Astrocyte (in vitro differentiated cells and primary cell): ENCODE measurements around the gene NR4A3.

ENCODE experiments used
- EZH2 ChIP-seq: IDR thresholded peaks from 2 replicates; pipeline ENCODE4 v1.6.1; 2012; ENCODE audit warnings: mild to moderate bottlenecking, low read length, inconsistent platforms; ENCODE audit not compliant: insufficient read depth
- TF ChIP-seq, protein P1 (sequence below): IDR thresholded peaks from 2 replicates; pipeline ENCODE4 v1.5.1; 2011; ENCODE audit warnings: low read depth, mild to moderate bottlenecking, inconsistent platforms, low read length, moderate library complexity; ENCODE audit not compliant: insufficient read depth

DNA sequence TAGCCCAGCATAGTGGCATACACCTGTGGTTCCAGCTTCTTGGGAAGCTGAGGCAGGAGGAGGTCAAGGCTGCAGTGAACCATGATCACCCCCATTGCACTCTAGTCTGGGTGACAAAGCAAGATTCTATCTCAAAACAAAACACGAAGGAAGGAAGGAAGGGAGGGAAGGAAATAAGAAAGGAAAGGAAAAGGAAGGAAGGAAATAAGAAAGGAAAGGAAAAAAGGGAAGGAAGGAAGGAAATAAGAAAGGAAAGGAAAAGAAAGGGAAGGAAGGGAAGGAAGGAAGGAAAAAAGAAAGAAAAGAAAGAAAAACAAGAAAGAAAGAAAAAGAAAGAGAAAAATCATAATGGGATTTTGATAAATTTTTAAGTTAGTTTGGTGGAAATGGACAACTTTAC lies 81.7 kb downstream of the NR4A3 start:
- TF ChIP-seq, protein P1, sequence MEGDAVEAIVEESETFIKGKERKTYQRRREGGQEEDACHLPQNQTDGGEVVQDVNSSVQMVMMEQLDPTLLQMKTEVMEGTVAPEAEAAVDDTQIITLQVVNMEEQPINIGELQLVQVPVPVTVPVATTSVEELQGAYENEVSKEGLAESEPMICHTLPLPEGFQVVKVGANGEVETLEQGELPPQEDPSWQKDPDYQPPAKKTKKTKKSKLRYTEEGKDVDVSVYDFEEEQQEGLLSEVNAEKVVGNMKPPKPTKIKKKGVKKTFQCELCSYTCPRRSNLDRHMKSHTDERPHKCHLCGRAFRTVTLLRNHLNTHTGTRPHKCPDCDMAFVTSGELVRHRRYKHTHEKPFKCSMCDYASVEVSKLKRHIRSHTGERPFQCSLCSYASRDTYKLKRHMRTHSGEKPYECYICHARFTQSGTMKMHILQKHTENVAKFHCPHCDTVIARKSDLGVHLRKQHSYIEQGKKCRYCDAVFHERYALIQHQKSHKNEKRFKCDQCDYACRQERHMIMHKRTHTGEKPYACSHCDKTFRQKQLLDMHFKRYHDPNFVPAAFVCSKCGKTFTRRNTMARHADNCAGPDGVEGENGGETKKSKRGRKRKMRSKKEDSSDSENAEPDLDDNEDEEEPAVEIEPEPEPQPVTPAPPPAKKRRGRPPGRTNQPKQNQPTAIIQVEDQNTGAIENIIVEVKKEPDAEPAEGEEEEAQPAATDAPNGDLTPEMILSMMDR = no peak
- no peak for TF ChIP-seq EZH2
